ENCODE measurements around the gene SIGMAR1.

- TF ChIP-seq MAZ (IDR thresholded peaks at IDR 0.05; ENCODE audit: borderline replicate concordance, low read depth, low read length) (no peak), POLR2A (IDR thresholded peaks at IDR 0.05; ENCODE audit: low read depth, low read length) (no peak), CTCF (conservative IDR thresholded peaks at IDR 0.05; ENCODE audit: low read depth, low read length) (no peak), RAD21 (IDR thresholded peaks at IDR 0.05; ENCODE audit: low read length) (no peak), BHLHE40 (IDR thresholded peaks at IDR 0.05; ENCODE audit: low read depth, low read length) (no peak), RCOR1 (IDR thresholded peaks at IDR 0.05; ENCODE audit: insufficient replicate concordance, low read length) (no peak), FOS (IDR thresholded peaks at IDR 0.05; ENCODE audit: low read depth, low read length) (no peak), CEBPB (IDR thresholded peaks at IDR 0.05; ENCODE audit: low read depth, low read length) (no peak), USF2 (IDR thresholded peaks at IDR 0.05; ENCODE audit: low read depth, low read length) (no peak), ELK1 (IDR thresholded peaks at IDR 0.05; ENCODE audit: borderline replicate concordance, low read depth, low read length) (no peak), RFX5 (IDR thresholded peaks at IDR 0.05; ENCODE audit: low read depth, low read length) (no peak), MAFK (IDR thresholded peaks at IDR 0.05; ENCODE audit: low read depth, low read length) (no peak), MXI1 (IDR thresholded peaks at IDR 0.05; ENCODE audit: borderline replicate concordance, low read depth, low read length) (no peak)
These were observed 13.7 kb upstream of the SIGMAR1 start for GRCh38 chr9:34651321-34651720.

Measured in IMR-90 (cell line).